IPS-NIHi11 (cell line): ENCODE data around the gene AKNA.

ENCODE experiments used
- DNase-seq: peaks from one replicate; pipeline ENCODE4 v3.0.0; 2012; ENCODE audit warnings: mixed read lengths, low spot score

The AKNA gene

DNA sequence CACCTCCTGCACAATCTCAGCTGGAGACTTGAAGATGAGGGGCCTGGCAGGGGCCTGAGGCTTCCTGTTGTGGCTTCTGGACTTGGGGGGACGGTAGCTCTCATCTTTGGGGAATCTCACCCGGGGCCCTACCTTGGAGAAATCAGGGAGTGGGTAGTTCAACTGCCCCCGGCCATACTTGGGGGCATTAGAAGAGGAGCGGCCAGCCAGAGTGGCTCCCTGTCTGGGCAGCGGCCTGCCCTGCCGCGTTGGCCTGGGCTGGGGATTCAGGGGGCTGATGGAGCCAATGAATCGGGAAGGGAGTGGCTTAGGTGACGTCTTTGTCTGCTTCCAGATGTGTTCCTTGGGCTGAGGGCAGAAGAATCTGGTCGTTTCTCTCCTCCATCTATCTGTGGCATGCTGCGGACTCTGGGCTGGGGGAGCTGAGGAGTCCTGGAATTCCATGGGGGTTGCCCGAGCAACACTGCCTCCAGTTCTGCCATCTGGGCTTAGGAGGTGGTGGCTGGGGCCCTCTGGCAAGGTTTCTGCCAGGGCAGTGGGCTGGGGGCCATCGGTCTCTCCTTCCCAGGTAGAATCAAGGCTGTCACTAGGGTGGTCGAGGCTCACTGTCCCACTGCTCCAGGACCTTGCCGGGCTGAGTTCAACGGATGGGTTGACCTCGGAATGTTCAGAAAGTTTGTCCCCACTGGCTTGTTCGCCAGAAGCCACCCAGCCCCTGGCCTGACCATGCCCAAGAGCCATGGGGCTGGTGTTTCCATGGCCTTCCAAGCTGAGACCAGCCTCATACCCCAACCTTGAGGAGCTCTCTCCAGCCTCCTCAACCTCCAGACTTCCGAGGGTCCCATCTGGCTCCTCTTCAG is 11.0 kb downstream of the AKNA start:
- no peak for DNase-seq

- no peak for DNase-seq
Measured at GRCh38 chr9:114375386-114376175, 12.2 kb downstream of the AKNA start.

DNA sequence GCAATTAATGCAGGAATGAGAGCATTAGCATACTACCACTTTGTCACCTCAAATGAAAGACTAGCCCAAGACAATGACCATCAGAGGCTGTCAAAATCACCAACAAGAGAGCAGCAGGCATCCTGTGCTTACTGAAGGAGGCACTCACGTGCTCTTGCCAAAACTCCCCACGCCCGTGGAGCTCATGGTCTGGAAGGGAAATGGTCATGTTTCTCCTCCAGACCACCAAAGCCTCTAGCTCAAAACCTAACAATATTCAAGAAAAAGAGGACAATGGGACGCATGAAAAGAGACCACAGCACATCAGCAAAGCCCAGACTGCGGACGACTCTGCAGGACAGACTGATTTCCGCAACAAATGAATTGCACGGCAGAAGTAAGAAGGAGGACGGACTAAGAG is 12.8 kb downstream of the AKNA start:
- no peak for DNase-seq

GRCh38 chr9:114373960-114374730 is 13.6 kb downstream of the AKNA start:
- no peak for DNase-seq

GRCh38 chr9:114372921-114373448 is 14.8 kb downstream of the AKNA start:
- DNase-seq: no peak

DNA sequence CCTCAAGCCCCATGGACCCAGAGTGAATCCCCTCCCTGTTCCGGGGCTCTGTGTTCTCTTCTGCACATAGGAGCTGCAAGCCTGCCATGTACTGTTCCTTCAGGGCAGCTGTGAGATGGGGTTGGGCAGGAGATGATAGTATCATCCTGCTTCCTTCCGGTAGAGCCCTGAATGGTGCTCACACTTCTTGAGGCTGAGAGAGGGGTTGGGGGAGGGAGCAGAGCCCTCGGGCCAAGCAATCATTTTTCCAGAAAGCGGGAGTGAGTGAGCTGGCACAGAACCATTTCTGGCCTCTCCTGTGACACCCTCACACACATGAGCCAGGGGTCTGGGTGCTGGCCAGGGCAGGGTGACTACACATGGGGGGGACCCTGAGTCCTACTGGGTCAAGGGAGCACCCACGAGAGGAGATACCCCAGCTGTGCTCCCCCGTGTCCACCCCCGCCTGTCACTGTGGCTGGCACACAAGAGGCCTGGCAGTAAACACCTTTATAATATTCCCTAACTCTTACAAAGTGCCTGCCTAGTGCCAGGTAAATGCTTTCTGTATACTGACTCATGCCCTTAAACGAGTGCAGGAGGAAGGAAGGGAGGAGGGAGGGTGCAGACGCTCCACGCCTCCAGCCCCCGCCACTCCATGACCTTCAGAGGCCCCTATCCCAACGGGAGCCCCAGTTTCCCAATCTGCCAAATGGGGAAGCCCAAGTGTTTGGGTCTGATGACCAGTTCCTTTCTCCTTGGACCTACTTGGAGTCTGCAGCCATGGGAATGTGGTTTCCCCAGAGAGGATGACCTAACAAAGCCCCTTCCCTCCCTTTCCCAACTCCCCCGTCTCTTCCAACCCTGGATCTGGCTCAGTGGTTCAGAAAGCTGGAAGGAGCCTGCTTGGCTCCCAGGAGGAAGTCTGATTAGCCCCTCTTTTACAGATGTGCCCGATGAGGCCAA is 15.5 kb downstream of the AKNA start:
- DNase-seq: no peak

- no peak for DNase-seq
Measured at GRCh38 chr9:114371343-114371944, 16.3 kb downstream of the AKNA start.

DNA sequence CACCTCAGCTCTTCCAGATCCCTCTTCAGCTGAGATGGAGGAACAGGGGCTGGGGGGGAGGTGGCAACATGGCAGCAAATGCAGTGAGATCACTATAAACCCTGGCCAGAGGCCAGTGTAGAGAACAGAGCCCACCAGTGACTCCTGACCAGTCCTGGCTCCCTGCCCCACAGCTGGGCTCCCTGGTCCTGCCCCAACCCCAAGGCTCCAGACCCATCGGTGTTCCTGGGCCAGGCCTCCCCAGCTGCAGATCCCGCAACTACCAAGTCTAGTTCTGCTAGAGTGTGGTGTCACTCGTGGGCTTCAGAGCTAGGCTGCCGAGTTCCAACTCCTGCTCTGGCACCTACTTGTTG is 16.8 kb downstream of the AKNA start:
- no peak for DNase-seq

- peak; percentile 62 for DNase-seq
Measured at GRCh38 chr9:114370251-114370967, 17.4 kb downstream of the AKNA start.

DNA sequence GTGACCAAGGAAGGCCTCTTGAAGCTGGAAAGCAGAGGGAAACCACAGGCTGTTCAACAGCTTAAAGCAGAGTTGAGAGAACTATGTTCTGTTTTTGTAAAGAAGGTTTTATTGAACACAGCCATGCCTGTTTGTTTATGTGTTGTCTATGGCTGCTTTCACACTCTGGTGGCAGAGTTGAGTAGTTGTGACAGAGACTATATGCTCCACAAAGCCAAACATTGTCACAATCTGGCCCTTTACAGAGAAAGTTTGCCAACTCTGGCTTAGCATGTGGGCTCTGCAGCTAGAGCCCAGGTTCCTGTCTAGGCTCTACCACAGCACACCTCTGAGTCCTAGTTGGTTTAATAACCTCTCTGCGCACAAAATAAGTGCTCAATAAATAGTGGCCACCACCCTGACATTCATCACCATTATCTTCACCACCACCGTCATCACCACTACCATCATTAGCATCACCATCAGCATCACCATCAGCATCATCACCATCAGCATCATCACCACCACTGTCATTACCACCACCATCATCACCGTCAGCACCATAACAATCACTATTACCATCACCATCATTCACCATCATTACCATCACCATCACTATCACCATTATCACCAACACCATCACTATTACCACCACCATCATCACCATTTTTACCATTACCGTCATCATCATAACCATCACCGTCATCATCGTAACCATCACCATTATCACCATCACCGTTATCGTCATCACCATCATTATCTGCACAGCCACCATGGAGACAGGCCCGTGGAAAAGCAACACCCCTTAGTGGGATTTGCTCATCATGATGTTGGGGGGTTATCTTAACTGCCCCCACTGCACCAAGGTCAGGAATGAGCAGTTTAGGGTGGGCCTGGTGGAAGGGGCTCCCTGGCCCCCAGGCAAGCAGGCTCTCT is 18.3 kb downstream of the AKNA start:
- DNase-seq: no peak

- no peak for DNase-seq
Measured at GRCh38 chr9:114367772-114368569, 19.8 kb downstream of the AKNA start.

DNA sequence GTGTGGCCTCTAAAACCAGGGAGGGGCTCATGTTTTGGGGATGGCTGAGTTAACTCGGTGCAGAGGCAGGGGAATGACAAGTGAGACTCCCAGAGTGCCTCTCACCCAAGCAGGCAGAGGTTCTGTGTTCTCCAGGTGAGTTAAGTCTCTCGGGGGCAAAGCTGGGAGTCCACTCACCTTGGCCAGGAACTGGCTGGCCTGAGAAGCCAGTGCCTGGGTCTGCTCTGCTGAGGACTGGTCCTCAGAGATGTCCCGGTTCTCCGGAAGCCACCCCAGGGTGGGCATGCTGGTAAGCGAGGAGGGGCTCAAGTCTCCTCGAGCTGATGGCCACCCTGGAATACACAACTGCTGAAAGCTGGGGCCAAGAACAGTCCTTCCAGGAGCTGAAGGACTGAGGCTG is 20.4 kb downstream of the AKNA start:
- no peak for DNase-seq

DNA sequence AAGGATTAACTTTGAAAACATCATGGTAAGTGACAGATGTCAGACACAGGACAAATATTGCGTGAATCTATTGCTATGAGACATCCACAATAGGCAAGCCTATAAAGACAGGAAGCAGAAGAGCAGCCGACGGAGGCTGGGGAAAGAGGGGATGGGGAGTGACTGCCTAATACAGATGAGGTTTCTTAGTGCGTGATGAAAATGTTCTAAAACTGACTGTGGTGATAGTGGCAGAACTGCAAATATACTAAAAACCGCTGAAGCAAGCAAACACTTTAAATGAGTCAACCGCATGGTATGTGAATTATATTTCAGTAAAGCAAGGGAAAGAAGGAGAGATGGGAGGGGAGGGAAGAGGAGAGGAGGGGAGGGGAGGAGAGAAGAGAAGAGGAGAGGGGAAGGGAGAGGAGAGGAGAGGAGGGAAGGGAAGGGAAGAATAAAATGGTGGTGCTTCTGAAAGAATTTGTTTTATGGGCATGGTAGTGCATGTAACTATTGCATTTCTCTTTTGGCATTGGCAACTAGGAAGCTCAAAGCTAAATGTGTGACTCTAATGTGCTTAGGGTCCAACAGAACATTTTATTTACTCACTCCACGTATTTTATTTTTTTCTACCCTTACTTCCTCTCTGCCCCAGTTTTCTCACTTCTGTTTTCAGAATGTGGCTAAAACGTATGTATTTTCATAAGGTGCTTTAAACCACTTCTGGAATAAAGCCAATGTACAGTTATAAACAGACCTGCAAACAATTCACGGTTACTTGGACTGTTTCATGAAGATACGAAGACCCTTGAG is 21.3 kb downstream of the AKNA start:
- no peak for DNase-seq

GRCh38 chr9:114365194-114365593 is 22.6 kb downstream of the AKNA start:
- no peak for DNase-seq

DNA sequence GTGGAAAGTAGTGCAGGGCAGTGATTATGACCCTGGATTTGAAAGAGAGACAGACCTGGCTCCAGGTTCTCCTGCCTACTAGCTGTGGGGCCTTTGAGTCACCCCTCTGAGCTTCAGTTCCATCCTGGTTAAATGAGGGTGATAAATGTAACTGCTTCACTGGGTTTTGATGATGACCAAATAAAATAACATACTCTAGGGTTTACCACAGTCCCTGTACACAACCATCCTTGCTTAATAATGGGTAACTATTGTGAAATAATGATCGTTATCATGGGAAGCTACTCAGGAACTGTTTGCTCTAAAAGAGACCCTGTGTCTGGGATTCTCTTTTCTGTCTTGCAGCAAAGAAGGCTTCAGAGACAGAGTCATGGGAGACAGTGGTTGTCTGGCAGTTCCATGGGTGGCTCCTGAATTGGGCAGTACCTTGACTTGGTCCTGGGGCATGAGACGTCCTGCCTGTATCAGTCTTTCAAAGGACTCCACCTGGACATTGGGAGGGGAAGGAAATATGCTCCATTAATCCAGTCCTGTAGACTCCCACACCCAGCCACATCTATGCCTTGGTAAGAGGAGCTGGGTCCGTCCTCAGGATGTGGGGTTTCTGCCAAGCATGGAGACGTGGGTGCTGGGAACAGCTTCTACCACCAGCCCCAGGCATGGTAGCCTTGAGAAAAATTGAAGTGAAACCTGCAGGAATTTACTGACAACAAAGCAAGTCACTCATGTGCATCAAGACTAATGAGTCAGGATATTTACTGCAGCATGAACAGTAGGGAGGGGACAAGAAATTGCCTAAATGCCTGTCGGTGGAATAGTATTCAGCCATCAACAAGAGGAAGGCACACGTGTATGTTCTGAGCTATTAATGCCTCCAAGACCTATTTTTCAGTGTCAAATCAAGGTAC is 23.4 kb downstream of the AKNA start:
- no peak for DNase-seq

DNA sequence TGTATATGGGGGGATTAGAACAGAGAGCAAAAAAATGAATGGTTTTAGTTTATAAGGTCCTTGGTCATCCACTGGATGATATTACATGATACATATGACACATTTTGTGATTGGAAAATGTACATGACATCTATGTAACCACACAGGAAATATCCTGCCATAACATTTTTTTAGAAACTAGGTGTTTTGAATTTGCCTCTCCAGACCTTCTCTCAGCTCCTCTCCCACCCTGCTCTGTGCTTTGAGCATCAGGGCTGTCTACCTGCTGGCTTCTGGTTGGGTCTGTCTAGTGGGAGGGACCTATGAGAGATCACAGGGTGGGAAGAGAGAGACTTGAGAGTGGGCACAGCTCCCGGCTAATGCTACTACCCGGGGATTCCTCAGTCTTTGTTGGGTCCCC is 24.4 kb downstream of the AKNA start:
- no peak for DNase-seq
